ENCODE measurements around the gene EXOC4. TPM values are rescaled to one million over a fixed set of nuclear protein-coding genes. Genes with fewer than 3 reads are reported as not detected.
"Not testable (repeated sequence)": the region's sequence is repeated elsewhere in the genome, so short reads cannot be mapped to it uniquely, and the experiment has no call there.

The EXOC4 gene
- total RNA-seq, 4 donors from 2014 or later = 59.2 to 88.7 (median 71.6) TPM

GRCh38 chr7:133309333-133309732, 56.5 kb downstream of the EXOC4 start:
- no peak for DNase-seq (ENCODE audit: low spot score)
- TF ChIP-seq CTCF (IDR thresholded peaks at IDR 0.05) = no peak
- ATAC-seq (ENCODE audit: low FRiP score) = no peak

- TF ChIP-seq CTCF (IDR thresholded peaks at IDR 0.05) = no peak
- ATAC-seq (ENCODE audit: low FRiP score) (no peak), DNase-seq (ENCODE audit: low spot score) (no peak)
Measured at GRCh38 chr7:133310232-133310862, 57.5 kb downstream of the EXOC4 start.

GRCh38 chr7:133313575-133313974, 60.7 kb downstream of the EXOC4 start:
- DNase-seq (ENCODE audit: low spot score) (no peak), ATAC-seq (ENCODE audit: low FRiP score) (no peak)
- no peak for TF ChIP-seq CTCF (IDR thresholded peaks at IDR 0.05)

- ATAC-seq (ENCODE audit: low FRiP score) (no peak), DNase-seq (ENCODE audit: low spot score) (no peak)
- no peak for TF ChIP-seq CTCF (IDR thresholded peaks at IDR 0.05)
Measured at GRCh38 chr7:133314084-133314483, 61.2 kb downstream of the EXOC4 start.

GRCh38 chr7:133315332-133316040, 62.6 kb downstream of the EXOC4 start:
- no peak for TF ChIP-seq CTCF (IDR thresholded peaks at IDR 0.05)
- ATAC-seq (ENCODE audit: low FRiP score) (no peak), DNase-seq (ENCODE audit: low spot score) (no peak)

GRCh38 chr7:133319842-133320241, 67.0 kb downstream of the EXOC4 start:
- ATAC-seq (ENCODE audit: low FRiP score) (no peak), DNase-seq (ENCODE audit: low spot score) (no peak)
- no peak for TF ChIP-seq CTCF (IDR thresholded peaks at IDR 0.05)

GRCh38 chr7:133320891-133321290, 68.0 kb downstream of the EXOC4 start:
- TF ChIP-seq CTCF (IDR thresholded peaks at IDR 0.05) = no peak
- ATAC-seq (ENCODE audit: low FRiP score) = no peak
- no peak for DNase-seq (ENCODE audit: low spot score)

GRCh38 chr7:133321366-133321765, 68.5 kb downstream of the EXOC4 start:
- not testable (repeated sequence) for ATAC-seq (ENCODE audit: low FRiP score); DNase-seq (ENCODE audit: low spot score)

GRCh38 chr7:133326745-133327144, 73.9 kb downstream of the EXOC4 start:
- not testable (repeated sequence) for DNase-seq (ENCODE audit: low spot score); ATAC-seq (ENCODE audit: low FRiP score)

- not testable (repeated sequence) for ATAC-seq (ENCODE audit: low FRiP score)
Measured at GRCh38 chr7:133328021-133328420, 75.1 kb downstream of the EXOC4 start.

More at GRCh38 chr7:133328021-133328420, 75.1 kb downstream of the EXOC4 start:
- not testable (repeated sequence) for DNase-seq (ENCODE audit: low spot score)

Data from omental fat pad (tissue), 4 donors.